ENCODE measurements around the gene VSTM4. TPM values are rescaled to one million over a fixed set of nuclear protein-coding genes. Genes with fewer than 3 reads are reported as not detected.
A peak's percentile ranks its signal among the peaks of the same experiment; 100 is the strongest.

Gene VSTM4
- polyA plus RNA-seq, 10 donors: 36.6 to 60.5 (median 42.9) TPM

DNA sequence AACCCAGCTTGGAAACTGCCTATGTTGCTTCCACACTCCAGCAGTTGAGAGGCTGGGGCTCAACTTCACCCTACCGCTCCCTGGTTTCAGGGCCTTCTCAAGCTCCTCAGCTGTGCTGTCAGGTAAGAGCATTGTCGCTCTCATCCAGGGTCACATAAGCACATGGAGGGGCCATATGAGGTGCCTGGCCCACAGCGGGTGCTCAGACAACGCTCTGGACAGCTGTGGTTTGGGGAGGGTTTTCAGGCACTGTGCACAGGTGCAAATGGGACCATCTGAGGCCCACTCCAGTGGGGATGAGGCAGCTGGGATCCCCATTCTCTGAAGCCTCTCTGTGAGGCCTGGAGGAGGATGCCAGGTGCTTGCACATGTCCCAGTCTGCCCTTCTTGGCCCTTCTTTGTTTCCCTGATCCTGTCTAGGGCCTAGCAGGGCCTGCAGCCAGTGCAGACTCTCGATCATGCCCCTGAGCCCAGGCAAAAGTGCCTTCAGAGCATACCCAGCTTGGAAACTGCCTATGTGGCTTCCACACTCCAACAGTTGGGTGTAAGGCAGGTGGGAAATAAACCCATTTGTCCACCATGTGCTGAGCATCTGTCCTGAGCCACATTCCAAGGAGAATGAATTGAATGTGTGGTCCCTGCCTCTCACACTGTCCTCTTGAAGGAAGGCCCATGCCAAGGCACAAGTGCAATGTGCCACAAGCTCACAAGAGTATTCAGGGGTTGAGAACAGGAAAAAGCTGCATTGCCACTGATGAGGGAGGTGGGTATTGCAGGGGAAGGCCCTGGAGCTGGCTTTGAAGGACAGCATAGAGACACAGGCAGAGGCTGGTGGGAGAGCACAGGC is 40.3 kb downstream of the VSTM4 start:
- no peak for DNase-seq

DNA sequence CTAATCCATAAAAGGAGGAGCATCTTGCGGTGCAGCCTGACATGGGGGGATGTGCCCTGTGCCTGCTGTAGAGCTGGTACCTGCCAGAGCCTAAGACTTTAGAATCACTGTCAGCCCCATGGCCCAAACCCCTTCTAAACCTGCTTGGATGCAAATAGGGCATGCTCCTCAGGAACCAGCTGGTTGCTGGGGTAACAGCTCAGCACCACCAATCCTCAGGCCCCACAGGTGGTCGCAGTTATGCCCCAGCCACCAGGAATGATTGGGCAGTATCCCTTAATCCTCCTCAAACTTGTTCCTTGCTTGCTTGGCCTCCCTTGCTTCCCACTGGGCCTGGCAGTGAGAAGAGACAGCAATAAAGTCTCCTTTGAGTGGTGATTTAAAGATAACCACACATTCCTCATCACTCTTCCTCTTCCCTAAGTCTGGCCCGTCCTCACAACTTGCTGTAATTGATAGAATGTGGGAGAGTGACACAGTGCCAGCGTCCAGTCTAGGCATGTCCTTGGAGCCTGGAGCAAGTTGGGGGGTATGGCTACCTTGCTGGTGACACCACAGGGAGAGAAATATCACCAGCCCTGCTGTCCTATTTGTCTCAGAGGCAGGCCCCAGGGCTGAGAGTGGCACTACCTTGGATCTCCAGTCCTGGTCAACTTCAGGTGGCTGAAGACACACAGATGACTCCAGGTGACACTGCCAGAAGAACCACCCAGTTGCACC is 43.0 kb downstream of the VSTM4 start:
- DNase-seq: no peak

DNA sequence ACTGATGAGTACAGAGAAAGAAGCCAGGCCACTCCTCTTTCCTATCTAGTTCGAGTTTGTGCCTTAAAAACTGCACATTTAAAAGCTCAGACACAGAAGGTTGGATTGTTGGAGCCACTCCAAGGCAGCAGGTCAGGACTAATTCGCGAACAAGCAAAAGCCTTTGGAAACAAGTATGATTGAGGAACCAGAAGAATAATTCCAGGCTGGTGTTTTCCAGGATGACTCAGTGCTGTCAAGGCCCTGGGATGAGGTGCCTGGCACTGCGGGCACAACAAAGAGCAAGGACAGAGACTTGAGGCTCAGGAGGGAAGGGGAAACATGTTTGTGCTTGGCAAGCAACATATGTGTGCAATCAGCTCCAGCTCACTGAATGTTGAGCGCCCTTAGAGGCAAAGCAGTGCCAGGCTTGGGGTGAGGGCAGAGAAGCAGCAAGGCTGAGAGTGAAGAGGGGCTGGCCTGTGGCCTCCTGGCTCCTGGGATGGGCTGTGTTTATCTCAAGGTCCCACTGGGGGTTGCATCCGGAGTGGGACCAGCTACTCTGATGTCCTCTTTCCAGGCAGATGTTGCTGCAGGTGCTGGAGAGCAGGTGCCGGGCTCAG is 44.1 kb downstream of the VSTM4 start:
- no peak for DNase-seq

DNA sequence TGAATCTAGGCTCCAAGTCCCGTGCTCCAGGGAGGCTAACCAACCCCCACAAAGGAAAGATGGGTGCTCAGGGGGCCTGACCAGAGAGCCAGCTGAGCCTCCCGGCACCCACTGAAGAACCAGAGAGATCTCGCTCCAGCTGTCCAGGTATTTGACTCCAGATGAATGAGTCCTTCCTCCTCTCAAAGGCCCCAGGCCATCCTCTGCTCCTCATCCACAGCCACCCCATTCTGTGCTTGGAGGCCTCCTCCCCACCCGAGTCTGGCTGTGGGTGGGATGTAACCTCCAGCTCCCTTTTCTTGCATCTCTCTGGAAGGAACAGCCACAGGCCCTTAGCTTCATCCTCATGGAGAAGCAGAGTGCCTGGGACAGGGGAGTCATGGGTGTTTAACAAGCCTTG is 44.6 kb downstream of the VSTM4 start:
- DNase-seq: no peak

DNA sequence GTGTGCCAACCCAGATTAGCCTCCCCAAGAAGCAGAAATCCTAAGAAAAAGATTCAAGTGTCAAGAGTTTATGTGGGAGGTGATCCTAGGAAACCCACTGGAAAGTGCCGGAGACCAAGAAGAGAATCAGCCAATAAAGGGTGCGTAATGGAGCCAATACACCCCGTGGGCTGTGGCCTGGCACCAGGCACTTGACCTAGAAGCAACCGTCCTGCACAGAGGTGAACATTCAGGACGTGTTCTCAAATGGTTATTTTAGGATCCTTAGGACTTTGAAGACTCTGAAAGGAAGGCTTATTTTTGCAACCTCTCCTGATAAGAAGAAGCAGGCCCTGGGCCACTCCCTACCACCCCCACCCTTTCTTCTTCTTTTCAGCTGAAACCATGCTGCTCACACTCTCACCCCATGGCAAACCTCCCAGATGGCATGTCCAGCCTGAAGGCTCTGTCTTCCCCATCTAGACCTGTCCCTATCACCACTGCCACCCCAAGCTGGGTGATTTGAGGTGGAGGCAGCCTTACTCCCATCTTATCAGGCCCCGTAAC is 46.6 kb downstream of the VSTM4 start:
- DNase-seq: no peak

DNA sequence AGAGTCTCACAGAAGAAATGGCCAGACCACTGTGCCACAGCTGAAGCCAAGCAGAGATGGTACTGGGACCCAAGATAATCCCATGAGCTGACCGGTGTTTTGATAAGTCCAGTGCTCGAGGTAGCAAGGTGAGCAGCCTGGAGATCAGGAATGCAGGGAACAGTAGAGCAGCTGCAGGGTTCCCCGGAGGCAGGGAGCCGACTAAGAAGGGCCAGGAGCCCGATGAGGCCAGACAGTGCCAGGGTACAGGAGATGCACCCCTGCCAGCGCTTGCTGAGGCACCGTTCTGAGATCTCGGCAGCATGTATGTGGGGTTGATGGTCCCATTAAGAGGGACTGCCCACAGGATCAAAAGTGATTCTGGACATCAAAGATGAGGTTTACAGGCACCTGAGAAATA is 47.1 kb downstream of the VSTM4 start:
- DNase-seq: no peak

DNA sequence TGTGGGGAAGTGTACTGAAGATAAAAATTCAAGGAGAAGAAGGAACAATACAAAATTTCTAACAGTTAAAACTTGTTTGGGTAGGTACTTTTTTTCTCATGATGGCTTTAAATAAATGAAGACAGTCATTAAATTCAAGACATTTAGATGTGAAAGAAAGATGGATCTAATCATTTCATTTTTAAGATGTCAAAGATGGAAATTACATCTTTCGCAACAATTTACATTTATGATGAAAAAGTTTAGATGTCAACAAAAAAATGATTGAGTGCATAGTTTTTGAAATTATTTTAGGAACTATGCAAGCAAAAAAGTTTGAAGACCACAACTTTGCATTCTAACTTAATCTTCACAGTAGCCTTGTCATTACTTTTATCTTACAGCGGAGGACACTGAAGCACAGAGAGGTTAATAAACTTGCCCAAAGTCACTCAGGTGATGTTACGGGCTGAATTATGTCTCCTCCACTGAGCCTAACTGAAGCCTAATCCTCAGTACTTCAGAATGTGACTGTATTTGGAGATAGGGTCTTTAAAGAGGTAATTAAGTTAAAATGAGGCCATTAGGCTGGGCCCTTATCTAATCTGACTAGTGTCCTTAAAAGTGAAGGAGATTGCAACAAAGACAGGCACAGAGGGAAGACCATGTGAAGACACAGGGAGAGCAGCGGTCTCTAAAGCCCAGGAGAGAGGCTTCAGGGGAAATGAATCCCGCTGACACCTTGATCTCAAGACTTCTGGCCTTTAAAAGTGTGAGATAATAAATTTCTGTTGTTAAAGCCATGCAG is 48.2 kb downstream of the VSTM4 start:
- no peak for DNase-seq

DNA sequence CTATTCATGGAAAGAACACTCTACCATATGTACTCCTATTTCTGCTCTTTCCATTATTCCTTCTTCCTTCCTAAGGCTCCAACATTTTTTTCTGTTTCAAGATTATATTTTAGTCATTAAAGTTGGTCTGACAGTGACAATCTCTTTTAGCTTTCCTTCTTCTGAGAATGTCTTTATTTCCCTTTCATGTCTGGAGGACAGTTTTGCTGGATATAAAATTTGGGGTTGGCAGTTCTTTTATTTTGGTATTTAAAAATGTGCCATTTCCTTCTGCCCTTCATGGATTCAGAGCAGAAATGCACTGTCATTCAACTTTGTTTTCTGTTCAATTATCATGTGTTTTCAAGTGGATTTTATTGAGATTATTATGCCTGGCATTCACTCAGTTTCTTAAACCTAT is 53.1 kb downstream of the VSTM4 start:
- no peak for DNase-seq

DNA sequence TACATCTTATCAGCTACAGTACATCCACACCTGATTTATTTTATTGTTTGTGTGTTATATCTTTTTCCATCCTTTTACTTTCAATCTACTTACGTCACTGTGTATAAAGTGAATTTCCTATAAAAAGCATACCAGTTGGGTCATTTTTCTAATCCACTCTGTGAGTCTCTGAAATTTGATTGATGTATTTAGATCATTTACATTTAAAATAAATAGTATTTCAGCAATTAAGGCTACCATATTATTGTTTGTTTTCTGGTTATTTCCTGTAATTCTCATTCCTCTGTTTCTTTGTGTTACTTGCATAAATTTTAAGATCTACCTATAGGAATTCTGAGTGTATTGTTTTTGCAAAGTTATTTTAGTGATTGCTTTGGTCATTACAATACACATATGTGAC is 53.7 kb downstream of the VSTM4 start:
- no peak for DNase-seq

DNA sequence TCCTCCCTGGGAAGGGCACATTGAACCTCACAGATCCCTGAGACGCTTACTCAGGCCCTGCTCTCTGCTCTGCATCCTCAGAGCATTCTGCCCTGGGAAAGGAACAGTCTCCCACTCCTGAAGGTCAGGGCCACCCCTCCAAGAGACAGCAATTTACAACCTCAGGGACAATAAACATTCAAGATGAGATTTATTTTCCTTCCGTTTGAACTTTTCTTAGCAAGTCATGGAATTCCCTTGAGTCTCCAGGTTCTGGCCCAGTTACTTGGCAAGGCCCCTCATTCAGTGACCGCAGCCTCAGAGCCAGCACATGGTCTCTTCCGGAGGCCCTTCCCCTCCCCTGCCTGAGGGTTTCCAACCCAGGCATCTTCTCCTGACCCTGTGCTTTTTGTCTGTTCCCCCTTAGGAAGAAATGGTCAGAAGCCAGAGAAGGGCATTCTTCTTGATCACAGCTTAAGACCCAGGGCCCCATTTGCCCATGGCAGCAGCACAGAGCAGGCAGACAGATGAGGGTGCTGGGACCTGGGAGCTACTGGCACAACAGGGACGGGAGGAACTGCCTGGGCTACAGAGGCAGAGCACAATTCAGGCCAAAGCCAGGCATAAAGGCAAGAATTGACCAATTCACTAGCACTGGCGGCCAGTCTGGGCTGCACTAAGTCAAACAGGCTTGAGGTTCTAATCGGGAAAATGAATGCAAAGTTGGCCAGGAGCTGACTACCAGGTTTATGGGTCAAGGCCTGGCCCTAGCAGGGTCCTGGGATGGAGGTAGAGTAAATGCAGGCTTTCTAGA is 56.7 kb downstream of the VSTM4 start:
- peak in 1 of 3 donors; percentile 81 for DNase-seq

DNA sequence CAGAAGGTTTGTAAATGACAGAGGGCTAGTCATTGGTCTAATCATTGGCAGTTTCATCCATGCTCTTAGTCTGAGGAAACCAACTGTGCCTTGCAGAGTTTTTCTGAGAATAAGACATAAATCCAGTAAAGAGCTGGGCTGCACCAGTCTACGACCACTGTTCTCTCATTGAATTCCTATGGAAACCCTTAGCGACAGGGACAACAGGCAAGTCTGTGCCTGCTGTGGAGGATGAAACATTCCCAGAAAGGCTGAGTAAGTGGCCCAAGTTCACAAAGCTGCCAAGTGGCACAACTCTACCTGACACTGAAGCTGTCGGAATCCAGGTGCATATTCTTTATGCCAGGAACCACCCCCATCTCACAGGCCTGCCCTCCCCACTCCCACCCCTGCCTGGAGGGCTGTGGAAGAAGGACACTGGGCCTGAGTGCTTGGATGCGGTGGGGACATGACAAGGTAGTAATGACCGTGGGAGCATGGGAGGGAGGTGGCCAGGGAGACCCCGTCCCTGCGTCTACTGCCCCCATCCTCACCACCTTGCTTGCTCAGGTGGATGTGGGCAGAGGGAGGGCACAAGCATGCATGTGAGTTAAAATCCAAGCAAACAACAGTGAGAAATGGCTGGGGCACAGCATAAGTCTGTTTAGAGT is 58.0 kb downstream of the VSTM4 start:
- DNase-seq: no peak

DNA sequence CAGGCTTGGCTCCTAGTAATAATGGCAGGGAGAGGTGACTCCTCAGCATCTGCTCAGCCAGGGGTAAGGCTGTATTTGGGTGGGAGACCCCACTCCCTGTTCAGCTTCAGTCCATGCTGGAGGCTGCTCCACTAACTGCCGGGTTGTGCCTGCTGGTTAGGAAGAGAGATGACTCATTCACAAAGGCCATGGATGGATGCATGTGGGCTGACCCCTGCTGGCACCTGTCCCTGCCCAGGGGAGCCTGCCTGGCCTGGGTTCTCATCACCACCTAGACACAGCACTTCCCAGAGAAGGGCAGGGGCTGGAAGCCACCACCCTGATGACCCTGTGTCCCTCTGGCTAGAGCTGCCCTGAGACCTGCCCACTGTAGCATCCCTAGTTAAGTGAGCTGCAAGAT is 59.0 kb downstream of the VSTM4 start:
- DNase-seq: no peak

DNA sequence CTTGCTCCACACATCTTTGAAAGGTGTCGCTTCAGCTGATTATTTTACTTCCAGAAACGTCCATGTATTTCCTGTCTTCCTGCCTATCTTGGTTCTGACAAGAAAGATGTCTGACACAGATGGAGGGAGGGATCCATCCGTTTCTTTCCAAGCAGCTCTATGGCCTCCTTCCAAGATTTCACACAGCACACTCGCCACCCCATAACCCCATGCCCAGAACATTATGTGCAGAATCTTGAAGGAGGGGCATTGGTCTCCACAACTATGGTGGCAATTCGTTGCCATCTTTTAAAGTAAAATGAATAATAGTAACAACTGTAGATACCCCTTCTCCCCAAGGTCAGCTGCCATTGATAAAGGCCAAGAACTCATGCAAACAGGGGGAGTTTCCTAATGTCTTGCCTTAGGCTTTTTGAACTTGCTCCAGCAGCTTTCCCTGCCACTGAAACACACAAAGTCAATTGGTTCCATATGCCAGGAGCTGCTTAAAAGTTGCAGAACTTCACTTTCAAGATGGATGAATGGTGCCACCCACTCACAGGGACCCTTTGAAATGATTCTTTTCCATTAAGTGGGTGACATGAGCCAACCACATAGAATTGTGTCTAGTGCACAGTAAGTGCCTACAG is 60.0 kb downstream of the VSTM4 start:
- DNase-seq: no peak

DNA sequence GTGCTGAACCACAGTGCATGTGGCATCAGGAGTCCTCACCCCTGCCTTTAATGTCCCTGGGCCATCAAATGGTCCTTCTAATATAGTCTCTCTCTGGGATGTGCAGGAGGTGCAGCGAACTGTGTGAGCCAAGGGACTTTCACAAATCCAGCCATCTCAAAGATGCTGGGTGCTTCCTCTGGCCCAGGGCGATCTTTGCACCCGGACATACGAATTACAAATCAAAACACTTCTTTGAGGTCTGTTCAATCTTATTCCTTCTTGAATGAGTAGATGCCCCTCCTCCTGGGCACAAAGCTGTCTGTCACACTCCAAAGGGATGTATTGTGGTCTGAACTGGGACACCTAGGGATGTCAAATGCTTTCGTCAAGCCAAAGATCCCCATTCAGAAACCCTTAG is 60.6 kb downstream of the VSTM4 start:
- DNase-seq: no peak

DNA sequence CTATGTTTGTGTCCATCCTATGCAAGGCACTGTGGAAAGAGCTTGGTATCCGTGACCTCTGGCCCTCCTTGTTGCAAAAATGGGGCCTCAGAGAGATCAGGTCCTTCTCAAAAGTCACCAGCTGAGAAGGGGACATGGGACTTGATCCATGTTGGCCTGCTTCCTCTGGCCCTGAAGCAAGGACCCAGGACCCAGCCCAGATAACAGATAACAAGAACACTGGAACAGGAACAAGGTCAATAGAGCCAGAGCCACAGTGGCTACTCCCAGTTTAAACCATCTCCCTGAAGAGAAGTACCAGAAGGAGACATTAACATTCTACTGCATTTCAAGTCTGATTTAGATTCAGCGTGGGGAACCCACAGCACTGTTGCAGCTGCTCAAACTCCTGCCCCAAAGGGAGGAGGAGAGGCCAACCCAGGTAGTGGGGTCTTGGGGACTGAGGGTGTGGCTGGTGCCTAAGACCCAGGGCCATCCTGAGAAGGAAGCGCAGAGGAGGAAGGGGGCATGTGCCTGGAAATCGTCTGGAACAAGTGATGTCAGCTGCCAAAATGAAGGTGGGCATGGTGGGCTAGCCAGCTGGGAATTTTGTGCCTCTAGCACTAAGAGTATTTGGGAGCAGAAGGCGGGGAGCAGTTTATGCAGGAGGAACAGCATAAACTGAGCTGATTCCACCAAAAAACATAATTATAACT is 61.2 kb downstream of the VSTM4 start:
- no peak for DNase-seq

DNA sequence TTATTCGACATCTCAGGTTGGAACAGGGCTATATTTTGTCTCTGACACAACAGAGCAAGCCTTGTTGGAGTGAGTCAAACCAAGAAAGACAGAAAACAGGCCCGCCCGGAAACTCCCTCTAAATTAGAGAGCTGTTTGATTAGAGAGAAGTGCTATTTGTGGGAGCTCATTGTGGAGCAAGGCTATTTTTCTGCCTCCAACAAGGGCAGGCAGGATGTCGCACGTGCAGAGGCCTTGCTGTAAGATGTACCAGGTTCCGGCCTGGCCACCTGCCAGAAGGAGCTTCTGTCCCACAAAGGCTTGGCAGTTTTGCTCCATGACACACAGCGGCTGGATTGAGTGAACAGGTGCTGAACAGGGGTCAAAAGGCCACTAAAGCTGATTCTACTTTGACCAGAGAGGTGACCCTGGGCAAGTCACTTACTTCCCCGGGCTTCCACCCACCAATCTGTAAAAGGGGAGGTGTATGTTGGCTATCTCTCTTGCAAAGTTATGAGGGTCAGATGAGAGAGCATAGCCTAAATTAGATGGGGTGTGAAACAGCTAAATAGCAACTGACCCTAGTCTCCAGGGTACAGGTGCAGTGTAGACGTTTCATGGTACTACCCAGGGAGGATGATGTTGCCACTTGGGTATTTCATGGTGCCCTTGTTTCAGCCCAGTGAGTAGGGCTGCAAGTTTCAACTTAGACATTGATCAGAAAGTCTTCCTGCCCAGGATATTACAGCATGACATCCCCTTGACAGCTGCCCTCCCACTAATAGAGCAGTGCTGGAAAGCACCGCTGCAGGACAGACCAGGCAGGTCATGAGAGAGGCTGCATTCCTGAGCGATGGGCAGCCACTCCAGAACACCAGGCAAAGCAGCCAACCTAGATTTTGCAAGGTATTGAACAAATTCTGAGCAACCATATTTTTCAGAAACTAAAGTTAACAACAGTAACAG is 62.0 kb downstream of the VSTM4 start:
- DNase-seq: peak; percentile 42 to 59 (median 52)

DNA sequence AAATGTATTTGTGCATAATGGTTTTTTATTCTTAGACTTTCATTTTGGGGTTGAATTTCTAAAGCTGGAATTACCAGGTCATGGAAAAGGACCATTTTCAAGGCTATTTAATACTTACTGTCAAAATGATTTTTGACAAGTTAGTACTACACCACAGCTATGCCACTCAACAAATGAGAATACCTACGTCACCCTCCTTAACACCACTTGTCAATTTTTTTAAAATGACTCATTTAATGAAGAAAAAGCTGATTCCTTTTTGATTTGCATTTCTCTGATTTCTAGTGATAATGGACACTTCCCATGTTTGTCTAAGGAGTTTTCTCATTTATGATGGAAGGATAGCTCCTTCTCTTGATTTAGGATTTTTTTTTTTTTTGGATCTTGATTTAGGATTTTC is 63.3 kb downstream of the VSTM4 start:
- no peak for DNase-seq

DNA sequence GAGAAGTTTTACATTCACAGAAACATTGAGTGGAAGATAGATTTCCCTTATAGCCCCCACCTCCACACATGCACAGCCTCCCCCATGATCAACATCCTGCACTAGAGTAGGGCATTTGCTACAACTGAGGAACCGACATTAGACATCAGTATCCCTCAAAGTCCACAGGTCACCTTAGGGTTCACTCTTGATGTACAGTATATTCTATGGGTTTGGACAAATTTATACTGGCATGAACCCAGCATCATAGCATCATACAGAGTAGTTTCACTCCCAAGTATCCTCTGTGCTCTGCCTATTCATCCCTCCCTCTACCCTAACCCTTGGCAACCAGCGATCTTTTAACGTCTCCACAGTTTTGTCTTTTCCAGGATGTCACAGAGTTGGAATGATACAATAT is 64.4 kb downstream of the VSTM4 start:
- DNase-seq: peak in 1 of 3 donors; percentile 56
